Peyer's patch (tissue), 4 donors: ENCODE data around the gene DIPK2B. TPM values are rescaled to one million over a fixed set of nuclear protein-coding genes. Genes with fewer than 3 reads are reported as not detected.

Experiments
- DNase-seq, 3 donors: peaks; one replicate each; pipeline ENCODE4 v3.0.0-alpha.2; 2017 to 2019
- H3K27ac ChIP-seq, 4 donors: fragments of 200-600 bp; sonication (generic); one replicate each; pipeline ENCODE4 v1.5.1; 2016 to 2019
- H3K27me3 ChIP-seq, 2 donors: fragments of 200-600 bp; sonication (generic); one replicate each; pipeline ENCODE4 v1.5.1; 2019
- H3K36me3 ChIP-seq, 3 donors: fragments of 200-600 bp; sonication (generic); one replicate each; pipeline ENCODE4 v1.5.1; 2016 to 2019
- H3K4me1 ChIP-seq, 4 donors: fragments of 200-600 bp; sonication (generic); one replicate each; pipeline ENCODE4 v1.5.1; 2016 to 2019
- H3K4me3 ChIP-seq, 4 donors: fragments of 200-600 bp; sonication (generic); 1 replicate in 3 of 4; 2 replicates in 1 of 4; pipeline ENCODE4 v1.5.1; 2016 to 2019; ENCODE audit warnings: mild to moderate bottlenecking in 1 of 4
- H3K9me3 ChIP-seq, 4 donors: fragments of 200-600 bp; sonication (generic); one replicate each; pipeline ENCODE4 v1.5.1; 2016 to 2019; ENCODE audit warnings: mild to moderate bottlenecking in 1 of 4
- POLR2A ChIP-seq, 2 donors: fragments of 450-650 bp; IDR thresholded peaks; one replicate each; pipeline ENCODE4 v1.5.1; 2017; ENCODE audit warnings: antibody characterized with exemption in 2 of 2, mild to moderate bottlenecking in 2 of 2, moderate library complexity in 2 of 2
- total RNA-seq, 4 donors: library from RNA; depleted of rRNA; stranded (reverse); fragments of >200 nt; gene quantifications; one replicate each; pipeline ENCODE4 v1.1.0, GENCODE V29; 2016
- TF ChIP-seq, protein P1 (sequence below), 6 experiments: fragments of 450-650 bp in 4 of 6; fragments of 200-600 bp in 2 of 6; sonication (generic) in 1 of 6; IDR thresholded peaks; one replicate each; pipeline ENCODE4 v1.5.1; 2017 to 2019; ENCODE audit warnings: antibody characterized with exemption in 6 of 6, mild to moderate bottlenecking in 3 of 6, moderate library complexity in 1 of 6

The DIPK2B gene
- total RNA-seq, 4 donors from 2014 or later: 1.8 to 9.9 (median 6.5) TPM

DNA sequence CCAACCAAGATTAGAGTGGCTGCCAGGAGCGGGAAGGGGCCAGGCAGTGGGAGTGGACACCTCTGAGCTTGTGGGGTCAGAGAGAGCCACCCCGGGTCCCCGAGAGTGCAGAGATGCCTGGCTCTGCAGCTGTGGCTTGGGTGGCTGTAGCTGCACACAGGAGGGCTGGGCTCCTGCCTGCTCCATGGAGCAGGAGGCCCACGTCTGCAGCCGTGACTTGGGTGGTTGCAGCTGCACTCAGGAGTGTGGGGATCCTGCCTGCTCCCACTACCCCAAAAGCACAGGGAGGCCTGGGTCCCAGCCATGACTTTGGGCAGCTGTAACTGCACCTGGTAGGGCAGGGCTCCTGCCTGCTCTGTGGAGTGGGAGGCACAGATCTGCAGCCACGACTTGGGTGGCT, 28.7 kb upstream of the DIPK2B start:
- Histone ChIP-seq H3K9me3 (no peaks in the 10 kb centered on the region), H3K4me1 (no peaks in the 10 kb centered on the region), H3K27ac (no peak overlapping the region), H3K36me3 (no peaks in the 10 kb centered on the region), H3K27me3 (no peaks in the 10 kb centered on the region), H3K4me3 (no peak overlapping the region)
- DNase-seq: no peak
- TF ChIP-seq, protein P1, sequence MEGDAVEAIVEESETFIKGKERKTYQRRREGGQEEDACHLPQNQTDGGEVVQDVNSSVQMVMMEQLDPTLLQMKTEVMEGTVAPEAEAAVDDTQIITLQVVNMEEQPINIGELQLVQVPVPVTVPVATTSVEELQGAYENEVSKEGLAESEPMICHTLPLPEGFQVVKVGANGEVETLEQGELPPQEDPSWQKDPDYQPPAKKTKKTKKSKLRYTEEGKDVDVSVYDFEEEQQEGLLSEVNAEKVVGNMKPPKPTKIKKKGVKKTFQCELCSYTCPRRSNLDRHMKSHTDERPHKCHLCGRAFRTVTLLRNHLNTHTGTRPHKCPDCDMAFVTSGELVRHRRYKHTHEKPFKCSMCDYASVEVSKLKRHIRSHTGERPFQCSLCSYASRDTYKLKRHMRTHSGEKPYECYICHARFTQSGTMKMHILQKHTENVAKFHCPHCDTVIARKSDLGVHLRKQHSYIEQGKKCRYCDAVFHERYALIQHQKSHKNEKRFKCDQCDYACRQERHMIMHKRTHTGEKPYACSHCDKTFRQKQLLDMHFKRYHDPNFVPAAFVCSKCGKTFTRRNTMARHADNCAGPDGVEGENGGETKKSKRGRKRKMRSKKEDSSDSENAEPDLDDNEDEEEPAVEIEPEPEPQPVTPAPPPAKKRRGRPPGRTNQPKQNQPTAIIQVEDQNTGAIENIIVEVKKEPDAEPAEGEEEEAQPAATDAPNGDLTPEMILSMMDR (IDR thresholded peaks at IDR 0.05): no peak
- no peak for TF ChIP-seq POLR2A (IDR thresholded peaks at IDR 0.05)

DNA sequence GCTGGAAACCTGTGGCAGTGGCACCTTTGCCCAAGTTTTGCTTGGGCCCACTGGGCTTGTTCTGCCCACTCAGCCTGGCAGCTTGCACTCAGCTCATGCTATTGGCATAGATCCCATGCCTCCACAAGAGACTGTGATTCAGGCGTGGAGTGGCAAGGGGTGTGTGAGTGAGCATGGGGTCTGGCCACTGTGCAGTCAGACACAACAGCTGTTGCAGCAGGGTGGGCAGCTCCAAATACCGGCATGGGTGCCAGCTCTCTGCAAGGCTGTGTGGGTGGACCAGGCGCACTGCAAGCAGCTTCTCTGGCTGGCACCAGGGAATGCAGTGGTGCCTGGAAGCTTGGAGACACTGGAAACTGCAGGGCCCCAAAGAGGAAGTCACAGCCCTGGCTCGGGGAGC, 27.4 kb upstream of the DIPK2B start:
- Histone ChIP-seq H3K36me3 (no peaks in the 10 kb centered on the region), H3K9me3 (no peaks in the 10 kb centered on the region), H3K27me3 (no peaks in the 10 kb centered on the region), H3K27ac (no peak overlapping the region), H3K4me1 (no peaks in the 10 kb centered on the region), H3K4me3 (no peak overlapping the region)
- TF ChIP-seq POLR2A (IDR thresholded peaks at IDR 0.05): no peak
- TF ChIP-seq, protein P1 (IDR thresholded peaks at IDR 0.05): no peak
- no peak for DNase-seq

DNA sequence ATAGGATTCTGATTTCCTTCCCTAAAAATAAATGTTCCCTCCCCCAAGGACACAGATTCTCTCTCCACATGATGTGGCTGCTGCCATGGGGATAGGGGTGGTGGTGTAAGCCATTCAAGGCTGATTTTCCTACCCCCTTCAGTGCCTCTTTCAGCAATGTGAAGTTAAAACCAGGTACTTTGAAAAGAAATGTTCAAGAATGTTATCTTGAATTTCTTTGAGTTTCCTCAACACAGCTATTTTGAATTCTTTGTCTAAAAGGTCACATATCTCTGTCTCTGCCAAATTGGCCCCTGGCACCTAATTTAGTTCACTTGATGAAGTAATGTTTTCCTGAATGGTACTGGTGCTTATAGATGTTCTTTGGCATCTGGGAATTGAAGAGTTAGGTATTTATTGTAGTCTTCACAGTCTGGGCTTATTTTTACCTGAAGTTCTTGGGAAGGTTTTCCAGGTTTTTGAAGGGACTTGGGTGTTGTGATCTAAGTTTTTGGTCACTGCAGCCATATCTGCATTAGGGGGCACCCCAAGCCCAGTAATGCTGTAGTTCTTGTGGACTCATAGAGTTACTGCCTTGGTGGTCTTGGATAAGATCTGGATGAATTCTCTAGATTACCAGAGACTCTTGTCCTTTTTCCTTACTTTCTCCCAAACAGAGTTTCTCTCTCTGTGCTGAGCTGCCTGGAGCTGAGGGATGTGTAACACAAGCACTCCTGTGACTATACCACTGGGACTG, 7.6 kb upstream of the DIPK2B start:
- TF ChIP-seq, protein P1 (IDR thresholded peaks at IDR 0.05): no peak
- no peak for TF ChIP-seq POLR2A (IDR thresholded peaks at IDR 0.05)

DNA sequence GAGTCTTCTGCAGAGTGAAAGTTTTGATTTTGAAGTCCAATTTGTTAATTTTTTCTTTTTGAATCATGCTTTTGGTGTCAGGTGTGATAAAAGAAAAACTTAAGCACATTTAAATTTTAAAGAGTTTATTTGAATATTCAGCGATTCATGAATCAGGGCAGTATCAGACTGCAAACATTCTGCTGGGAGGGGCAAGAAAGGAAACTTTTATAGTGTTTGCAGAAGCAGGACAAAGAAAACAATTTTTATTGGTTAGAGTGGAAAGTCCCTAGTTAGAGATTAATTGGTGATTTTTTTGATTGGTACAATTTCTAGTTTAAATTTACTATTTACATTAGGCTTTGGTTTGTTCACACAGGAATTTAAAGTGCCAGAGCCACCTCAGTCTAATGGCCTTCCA, 1.5 kb upstream of the DIPK2B start:
- TF ChIP-seq POLR2A (IDR thresholded peaks at IDR 0.05): no peak
- TF ChIP-seq, protein P1 (IDR thresholded peaks at IDR 0.05): no peak
- Histone ChIP-seq H3K4me3 (no peak overlapping the region), H3K27me3 (no peaks in the 10 kb centered on the region), H3K36me3 (no peaks in the 10 kb centered on the region), H3K9me3 (no peaks in the 10 kb centered on the region), H3K27ac (no peak overlapping the region), H3K4me1 (no peaks in the 10 kb centered on the region)
- no peak for DNase-seq

More for the DNA sequence above, 7.6 kb upstream of the DIPK2B start:
- Histone ChIP-seq H3K27ac (no peak overlapping the region), H3K36me3 (no peaks in the 10 kb centered on the region), H3K4me1 (no peaks in the 10 kb centered on the region), H3K4me3 (no peak overlapping the region), H3K27me3 (no peaks in the 10 kb centered on the region), H3K9me3 (no peaks in the 10 kb centered on the region)
- DNase-seq: no peak

DNA sequence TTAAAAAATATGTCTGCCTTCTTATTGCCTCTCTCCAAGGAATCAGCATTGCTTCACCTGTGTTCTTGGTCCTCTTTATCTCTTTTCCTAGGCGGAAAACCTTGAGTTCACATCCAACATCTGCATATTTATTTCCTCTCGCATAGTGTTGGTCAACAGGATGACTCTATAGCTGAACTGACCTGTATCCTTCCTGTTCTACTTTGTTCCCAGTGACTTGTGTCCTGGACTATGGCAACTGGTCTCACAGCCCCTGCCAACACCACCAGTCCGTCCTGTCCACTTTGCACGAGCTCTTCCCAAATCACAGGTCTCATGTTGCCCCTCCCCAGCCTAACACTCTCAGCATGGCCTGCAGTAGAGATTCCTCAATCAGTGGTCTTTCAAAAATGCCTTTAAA, 2.0 kb downstream of the DIPK2B start:
- Histone ChIP-seq H3K4me1 (no peaks in the 10 kb centered on the region), H3K4me3 (no peak overlapping the region), H3K9me3 (no peaks in the 10 kb centered on the region), H3K36me3 (no peaks in the 10 kb centered on the region), H3K27ac (no peak overlapping the region), H3K27me3 (no peaks in the 10 kb centered on the region)
- no peak for DNase-seq
- TF ChIP-seq, protein P1 (IDR thresholded peaks at IDR 0.05): no peak
- TF ChIP-seq POLR2A (IDR thresholded peaks at IDR 0.05): no peak
